Activated CD4-positive, alpha-beta T cell treated with anti-CD3 and anti-CD28 coated beads for 1 hour (primary cell): ENCODE data around the gene DSE.

Source experiments
- DNase-seq: peaks from one replicate; pipeline ENCODE4 v3.0.0-alpha.2; 2020

Gene DSE

DNA sequence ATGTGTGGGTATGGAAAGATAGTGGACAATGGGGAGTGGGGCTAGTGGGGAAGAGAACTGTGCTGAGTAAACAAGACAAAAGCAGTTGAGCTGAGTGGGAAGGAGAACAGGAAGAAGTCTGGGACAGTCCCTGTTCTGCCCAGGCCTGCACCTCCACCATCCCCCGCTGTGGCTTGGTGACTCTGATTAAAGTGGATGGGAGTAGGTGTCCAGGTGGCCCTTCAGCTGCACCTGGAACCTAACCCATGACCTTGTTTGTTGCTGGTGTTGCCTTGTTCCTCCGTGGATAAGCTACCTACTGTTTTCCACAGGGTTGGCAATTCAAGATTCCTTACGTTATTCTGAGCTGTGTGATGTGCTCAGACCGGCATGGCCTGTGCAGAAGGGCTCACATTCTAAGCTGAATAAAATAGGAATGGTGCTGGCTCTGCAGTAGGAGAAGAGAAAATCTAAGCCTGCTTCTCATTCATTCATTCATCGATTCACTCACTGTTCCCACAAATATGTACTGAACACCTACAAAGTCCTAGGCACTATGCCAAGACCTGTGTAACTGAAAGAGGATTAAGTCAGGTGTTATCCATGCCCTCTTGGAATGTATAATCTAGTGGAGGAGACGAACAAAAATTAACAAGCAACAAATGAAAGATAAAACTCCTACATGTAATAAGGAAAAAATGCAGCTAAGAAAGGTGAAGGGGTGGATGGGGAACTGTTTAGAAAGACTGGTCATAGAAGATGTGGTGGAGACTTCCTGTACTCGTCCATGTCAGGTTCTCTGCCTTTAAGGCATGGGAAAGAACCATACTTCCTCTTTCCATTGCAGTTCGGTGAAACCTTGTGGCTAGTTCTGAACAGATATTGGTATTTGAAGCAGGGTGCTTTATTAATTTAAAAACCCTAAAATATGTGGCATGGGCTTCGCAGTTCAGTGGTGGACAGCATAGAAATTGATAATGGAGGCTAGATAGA lies 80.3 kb downstream of the DSE start:
- no peak for DNase-seq

- DNase-seq: no peak
These were observed 81.2 kb downstream of the DSE start for GRCh38 chr6:116451916-116452315.

- no peak for DNase-seq
These were observed 81.8 kb downstream of the DSE start for GRCh38 chr6:116452531-116452930.

GRCh38 chr6:116456106-116456505 lies 85.4 kb downstream of the DSE start:
- no peak for DNase-seq

DNA sequence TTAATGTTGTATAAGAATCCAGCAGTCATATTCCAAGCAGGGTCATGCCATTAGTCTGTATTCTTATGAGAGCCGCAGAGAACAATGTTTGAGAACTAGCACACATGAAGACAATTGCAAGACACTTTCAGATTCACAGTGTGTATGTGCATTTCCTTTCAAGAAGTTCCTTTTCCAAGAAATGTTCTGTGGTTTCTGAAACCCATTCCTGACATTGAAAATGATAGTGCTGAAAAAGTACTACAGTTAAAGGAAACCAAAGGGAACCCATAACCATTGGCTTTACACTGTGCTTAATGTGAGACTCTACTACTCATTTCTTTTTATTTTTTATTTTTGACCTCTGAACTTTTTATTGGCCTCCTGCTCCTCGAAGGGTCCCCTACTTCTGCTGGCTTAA lies 86.2 kb downstream of the DSE start:
- no peak for DNase-seq

GRCh38 chr6:116458264-116458663 lies 87.5 kb downstream of the DSE start:
- DNase-seq: no peak

DNA sequence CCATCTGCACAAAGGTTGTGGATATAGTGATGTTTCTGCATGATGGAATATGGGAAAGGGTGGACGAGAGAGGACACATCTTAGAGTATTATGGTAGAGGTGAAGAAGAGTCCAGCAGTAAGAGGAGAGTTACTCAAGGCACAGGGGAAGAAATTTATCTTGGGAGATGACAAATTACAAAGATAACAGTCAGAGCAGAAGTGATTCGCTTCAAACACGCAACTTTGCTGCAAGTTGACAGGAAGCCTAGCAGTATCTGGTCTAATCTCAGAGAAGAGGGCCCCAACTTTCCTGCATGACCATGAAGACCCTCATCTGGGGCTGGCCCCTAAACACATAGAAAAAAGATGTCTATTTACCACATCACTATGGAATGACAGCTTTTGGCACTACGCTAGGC lies 89.2 kb downstream of the DSE start:
- DNase-seq: no peak

GRCh38 chr6:116461331-116461931 lies 90.7 kb downstream of the DSE start, which contains the start of gene CALHM6:
Gene CALHM6, plus strand, starts transcription at chr6:116461375. Its CDS starts 555 bp downstream, at chr6:116461930.
- DNase-seq: no peak

DNA sequence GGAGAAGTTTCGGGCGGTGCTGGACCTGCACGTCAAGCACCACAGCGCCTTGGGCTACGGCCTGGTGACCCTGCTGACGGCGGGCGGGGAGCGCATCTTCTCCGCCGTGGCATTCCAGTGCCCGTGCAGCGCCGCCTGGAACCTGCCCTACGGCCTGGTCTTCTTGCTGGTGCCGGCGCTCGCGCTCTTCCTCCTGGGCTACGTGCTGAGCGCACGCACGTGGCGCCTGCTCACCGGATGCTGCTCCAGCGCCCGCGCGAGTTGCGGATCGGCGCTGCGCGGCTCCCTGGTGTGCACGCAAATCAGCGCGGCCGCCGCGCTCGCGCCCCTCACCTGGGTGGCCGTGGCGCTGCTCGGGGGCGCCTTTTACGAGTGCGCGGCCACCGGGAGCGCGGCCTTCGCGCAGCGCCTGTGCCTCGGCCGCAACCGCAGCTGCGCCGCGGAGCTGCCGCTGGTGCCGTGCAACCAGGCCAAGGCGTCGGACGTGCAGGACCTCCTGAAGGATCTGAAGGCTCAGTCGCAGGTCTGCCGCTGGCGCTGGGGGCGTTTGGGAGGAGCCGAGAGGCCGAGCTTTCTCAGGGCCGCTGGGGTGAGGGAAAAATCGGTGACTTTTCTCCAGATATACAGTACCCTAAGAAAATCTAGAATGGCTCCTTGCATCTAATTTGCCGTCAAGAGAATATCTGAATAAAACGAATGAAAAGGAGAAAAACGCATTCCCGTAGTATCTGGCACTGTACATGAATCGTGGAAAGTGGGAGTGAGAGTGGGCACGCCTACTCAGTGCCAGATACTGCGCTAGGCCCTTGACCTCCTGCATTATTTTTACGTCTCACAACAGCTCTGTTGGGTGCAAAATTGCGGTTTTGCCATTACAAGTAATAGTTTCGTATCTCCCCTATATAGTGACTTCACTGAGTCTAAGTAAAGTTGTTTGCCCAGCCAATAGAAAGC lies 91.5 kb downstream of the DSE start:
- peak; percentile 11 for DNase-seq

- no peak for DNase-seq
These were observed 92.6 kb downstream of the DSE start for GRCh38 chr6:116463301-116463700.

DNA sequence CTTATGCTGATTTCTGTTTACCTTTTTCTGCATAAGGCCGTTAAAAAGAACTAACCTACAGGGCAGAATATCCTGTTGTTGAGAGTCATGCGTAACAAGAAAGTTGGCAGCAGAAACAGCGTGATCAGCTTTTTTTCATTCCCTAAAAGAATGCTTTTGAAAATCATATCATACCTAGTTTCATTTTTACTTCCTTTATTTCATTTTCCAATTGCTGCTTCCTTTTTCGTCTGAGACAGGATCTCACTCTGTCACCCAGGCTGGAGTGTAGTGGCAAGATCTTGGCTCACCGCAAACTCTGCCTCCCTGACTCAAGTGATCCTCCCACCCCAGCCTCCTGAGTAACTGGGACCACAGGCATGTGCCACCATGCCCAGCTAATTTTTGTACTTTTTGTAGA lies 94.5 kb downstream of the DSE start:
- no peak for DNase-seq

DNA sequence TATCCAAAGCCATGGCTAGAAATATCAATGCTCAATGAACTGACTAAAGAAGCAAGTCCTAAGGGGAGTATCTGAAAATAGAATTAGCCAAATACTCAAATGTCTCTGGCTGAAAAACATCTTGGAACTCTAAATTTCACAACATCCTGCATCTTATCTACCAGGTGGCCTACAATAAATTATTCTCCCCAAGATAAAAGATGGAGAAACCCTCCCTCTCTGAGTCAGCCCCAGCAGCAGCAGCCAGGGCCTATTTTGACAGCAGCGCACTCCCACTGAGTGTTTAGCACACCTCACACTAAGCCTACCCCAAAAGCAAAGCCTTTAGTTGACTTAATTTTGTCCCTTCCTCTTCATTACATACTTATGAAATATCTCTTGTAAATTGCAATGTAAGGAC lies 96.3 kb downstream of the DSE start:
- DNase-seq: no peak

- DNase-seq: no peak
These were observed 96.8 kb downstream of the DSE start for GRCh38 chr6:116467514-116467913.

- no peak for DNase-seq
These were observed 97.5 kb downstream of the DSE start for GRCh38 chr6:116468293-116468692.

GRCh38 chr6:116471531-116471930 lies 100.8 kb downstream of the DSE start:
- DNase-seq: no peak

DNA sequence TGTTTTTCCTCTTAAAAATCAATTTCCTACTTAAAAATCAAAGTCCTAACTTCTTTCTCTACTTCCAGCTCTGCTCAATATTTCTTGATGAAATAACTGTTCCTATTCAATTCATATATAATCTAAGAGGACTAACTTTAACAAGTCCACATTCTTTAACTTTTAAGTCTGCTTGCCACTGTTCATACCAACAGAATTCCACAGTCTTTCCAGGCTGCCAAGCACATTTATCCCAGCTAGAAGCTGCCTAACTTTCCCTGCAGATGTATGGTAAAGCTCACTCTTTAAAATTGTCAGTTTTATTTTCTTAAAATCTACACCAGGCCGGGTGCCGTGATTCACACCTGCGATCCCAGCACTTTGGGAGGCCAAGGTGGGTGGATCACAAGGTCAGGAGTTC lies 102.0 kb downstream of the DSE start:
- DNase-seq: no peak

DNA sequence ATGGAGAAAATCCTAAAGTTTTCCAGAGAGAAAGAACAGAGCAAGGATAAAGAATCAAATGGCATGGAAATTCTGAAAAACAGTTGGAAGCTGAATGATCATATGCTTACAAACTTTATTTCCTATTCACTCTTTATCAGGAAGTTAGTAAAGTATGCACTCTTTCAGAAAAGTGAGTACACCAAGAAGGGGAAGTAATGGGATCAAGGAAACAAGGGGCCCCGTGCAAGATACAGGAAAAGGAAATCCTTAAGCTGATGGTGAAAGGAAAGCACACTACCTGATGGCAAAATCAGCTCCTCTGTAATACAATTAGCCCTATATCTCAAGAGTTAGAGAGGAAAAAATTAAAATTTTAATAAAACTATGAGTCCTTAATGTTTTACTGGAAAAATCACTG lies 104.4 kb downstream of the DSE start:
- DNase-seq: no peak

GRCh38 chr6:116476002-116476678 lies 105.4 kb downstream of the DSE start:
- DNase-seq: no peak

DNA sequence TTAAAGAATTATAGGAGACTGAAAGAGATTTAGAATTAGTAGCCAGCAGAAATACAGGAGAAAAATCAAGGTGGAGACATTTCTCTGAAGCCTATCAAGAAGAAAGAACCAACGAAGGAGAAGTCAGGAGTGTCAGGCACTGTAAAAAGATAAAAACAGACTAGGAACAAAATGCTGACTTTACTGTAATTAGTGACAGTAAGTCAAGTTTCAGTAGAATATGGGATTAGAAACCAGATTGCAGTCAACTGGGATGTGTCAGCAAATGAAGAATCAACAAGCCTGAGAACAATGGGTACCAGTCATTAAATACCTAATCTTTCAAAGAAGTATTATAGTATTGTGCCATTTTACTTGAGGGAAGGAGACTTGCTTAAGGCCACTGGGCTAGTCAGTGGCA lies 112.0 kb downstream of the DSE start:
- no peak for DNase-seq

- DNase-seq: no peak
These were observed 112.9 kb downstream of the DSE start for GRCh38 chr6:116483616-116484015.

DNA sequence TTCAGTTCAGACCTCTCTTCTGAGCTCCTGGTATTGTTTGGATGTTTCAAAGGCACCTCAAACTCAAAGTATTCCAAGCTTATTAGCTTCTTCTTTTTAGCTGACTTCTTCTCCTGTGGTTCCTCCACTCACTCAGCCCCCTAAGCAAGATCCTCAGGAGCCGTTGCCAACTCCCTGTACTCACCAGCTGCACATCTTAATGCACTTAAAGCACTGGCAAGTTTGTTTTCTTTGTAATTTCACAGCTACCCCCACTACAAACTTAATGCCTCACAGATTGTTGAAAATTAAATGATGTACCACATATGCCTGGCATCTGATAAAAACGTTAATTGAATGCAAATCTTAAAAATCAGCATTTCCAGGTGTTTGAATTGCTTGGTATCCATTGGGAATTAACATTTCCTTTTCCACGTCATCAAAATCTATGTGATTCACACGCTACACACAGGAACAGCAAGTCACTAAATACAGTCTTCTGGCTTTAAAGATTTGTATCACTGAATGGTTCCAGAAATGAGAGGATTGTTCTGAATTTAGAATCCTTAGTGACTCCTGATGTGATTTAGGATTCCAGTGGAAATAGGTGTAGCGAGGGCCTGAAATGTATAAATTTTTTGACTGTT lies 114.9 kb downstream of the DSE start:
- DNase-seq: no peak
